ENCODE measurements around the gene QKI. TPM values are rescaled to one million over a fixed set of nuclear protein-coding genes. Genes with fewer than 3 reads are reported as not detected.

The QKI gene
- total and polyA plus RNA-seq, 2 donors (not counting 3 experiments of a cell fraction or from before 2014, with no cell fraction given) = 178 to 232 TPM

GRCh38 chr6:163616452-163616851 lies 201.9 kb downstream of the QKI start:
- dilution Hi-C loops (cut with MboI; ENCODE audit: extremely low pct_ligation_motif_present, low sequenced_read_pairs) (no loop called here), intact Hi-C loops (cut with micrococcal nuclease) (no loop called here)
- ChIA-PET POLR2A (no interaction called here), CTCF (no interaction called here)
- Histone ChIP-seq H2AFZ (ENCODE audit: low read depth, low read length) (no peak overlapping the region), H3K9me1 (replicated peaks; ENCODE audit: control insufficient read depth, extremely low read depth, insufficient read depth, low read length) (no peaks in the 10 kb centered on the region), H3K4me1 (ENCODE audit: control insufficient read depth, extremely low read depth, insufficient read depth, low read length) (no peaks in the 10 kb centered on the region), H3K79me2 (ENCODE audit: control insufficient read depth, insufficient read depth, low read length) (no peaks in the 10 kb centered on the region), H3K9ac (replicated peaks; ENCODE audit: extremely low read depth, insufficient read depth, low read length) (no peak overlapping the region), H3K4me2 (ENCODE audit: insufficient read depth, low read length) (no peak overlapping the region), H4K20me1 (replicated peaks; ENCODE audit: control insufficient read depth, extremely low read depth, insufficient read depth, low read length) (no peaks in the 10 kb centered on the region), H3K36me3 (ENCODE audit: control insufficient read depth in 2 of 2, extremely low read depth in 1 of 2, insufficient read depth in 2 of 2, low read length in 2 of 2) (no peaks in the 10 kb centered on the region), H3K9me3 (replicated peaks; ENCODE audit: control insufficient read depth, insufficient read depth, low read length) (no peaks in the 10 kb centered on the region), H3K27me3 (ENCODE audit: control insufficient read depth in 2 of 2, insufficient read depth in 2 of 2, low read length in 2 of 2) (no peaks in the 10 kb centered on the region), H3K4me3 (replicated peaks in 1 of 3; ENCODE audit: insufficient read depth in 1 of 3, low read depth in 1 of 3, low read length in 3 of 3) (no peak overlapping the region), H3K27ac (ENCODE audit: insufficient read depth, low read depth, low read length) (no peak overlapping the region)
- DNase-seq (ENCODE audit: low read depth, low spot score) = no peak
- no peak for TF ChIP-seq FOS (IDR thresholded peaks at IDR 0.05; ENCODE audit: borderline replicate concordance, insufficient read depth, low read length)
- no peak for TF ChIP-seq POLR2AphosphoS5 (IDR thresholded peaks at IDR 0.05; ENCODE audit: insufficient read depth, low read depth, low read length)
- TF ChIP-seq MYC (IDR thresholded peaks at IDR 0.05; ENCODE audit: low read depth, low read length) = no peak
- no peak for TF ChIP-seq JUN (IDR thresholded peaks at IDR 0.05; ENCODE audit: borderline replicate concordance, insufficient read depth, insufficient read length, low read depth)
- TF ChIP-seq CTCF (IDR thresholded peaks at IDR 0.05; ENCODE audit: extremely low read depth in 1 of 2, insufficient read depth in 1 of 2, low read depth in 1 of 2, low read length in 2 of 2) = no peak
- TF ChIP-seq POLR2A (IDR thresholded peaks at IDR 0.05; ENCODE audit: low read depth, low read length) = no peak
- no peak for TF ChIP-seq GATA2 (IDR thresholded peaks at IDR 0.05; ENCODE audit: insufficient read depth, insufficient read length, low read depth, low read length)
- TF ChIP-seq, protein P1, sequence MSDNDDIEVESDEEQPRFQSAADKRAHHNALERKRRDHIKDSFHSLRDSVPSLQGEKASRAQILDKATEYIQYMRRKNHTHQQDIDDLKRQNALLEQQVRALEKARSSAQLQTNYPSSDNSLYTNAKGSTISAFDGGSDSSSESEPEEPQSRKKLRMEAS (IDR thresholded peaks at IDR 0.05; ENCODE audit: insufficient read depth, insufficient read length) = no peak
- no peak for TF ChIP-seq EZH2 (IDR thresholded peaks at IDR 0.05; ENCODE audit: borderline replicate concordance, low read depth, low read length, severe bottlenecking)
- no peak for FAIRE-seq
- BruUV-seq (replicated peaks) = no TSS peak

Measured in endothelial cell of umbilical vein (primary cell).